ENCODE data around the gene NRGN.

The NRGN gene

GRCh38 chr11:124740277-124740882 is 638 bp downstream of the NRGN start:
- DNase-seq (ENCODE audit: low read depth), result no peak

GRCh38 chr11:124742555-124742954 is 2.8 kb downstream of the NRGN start:
- no peak for DNase-seq (ENCODE audit: low read depth)

- no peak for DNase-seq (ENCODE audit: low read depth)
Measured at GRCh38 chr11:124743050-124743449, 3.3 kb downstream of the NRGN start.

GRCh38 chr11:124745270-124745834 is 5.6 kb downstream of the NRGN start:
- no peak for DNase-seq (ENCODE audit: low read depth)

GRCh38 chr11:124745835-124746620 is 6.3 kb downstream of the NRGN start:
- no peak for DNase-seq (ENCODE audit: low read depth)

- peak; percentile 61 for DNase-seq (ENCODE audit: low read depth)
Measured at GRCh38 chr11:124746621-124747243, 7.0 kb downstream of the NRGN start.

- no peak for DNase-seq (ENCODE audit: low read depth)
Measured at GRCh38 chr11:124747406-124748099, 7.8 kb downstream of the NRGN start.

GRCh38 chr11:124748100-124748418 is 8.3 kb downstream of the NRGN start:
- no peak for DNase-seq (ENCODE audit: low read depth)

GRCh38 chr11:124748481-124749343 is 9.0 kb downstream of the NRGN start:
- no peak for DNase-seq (ENCODE audit: low read depth)

- DNase-seq (ENCODE audit: low read depth), result no peak
Measured at GRCh38 chr11:124749912-124750311, 10.2 kb downstream of the NRGN start.

GRCh38 chr11:124751391-124751740 is 11.6 kb downstream of the NRGN start:
- no peak for DNase-seq (ENCODE audit: low read depth)

GRCh38 chr11:124751741-124752470 is 12.2 kb downstream of the NRGN start, which contains the start of gene VSIG2:
VSIG2 (minus strand) TSS chr11:124752255; CDS start chr11:124752137, 118 bp downstream.
- no peak for DNase-seq (ENCODE audit: low read depth)

- DNase-seq (ENCODE audit: low read depth), result no peak
Measured at GRCh38 chr11:124752471-124753102, 12.8 kb downstream of the NRGN start.

GRCh38 chr11:124753205-124753604 is 13.5 kb downstream of the NRGN start:
- no peak for DNase-seq (ENCODE audit: low read depth)

GRCh38 chr11:124753624-124754023 is 13.9 kb downstream of the NRGN start:
- no peak for DNase-seq (ENCODE audit: low read depth)

GRCh38 chr11:124754309-124754708 is 14.6 kb downstream of the NRGN start:
- DNase-seq (ENCODE audit: low read depth), result no peak

GRCh38 chr11:124754710-124755109 is 15.0 kb downstream of the NRGN start:
- no peak for DNase-seq (ENCODE audit: low read depth)

- no peak for DNase-seq (ENCODE audit: low read depth)
Measured at GRCh38 chr11:124756033-124756752, 16.5 kb downstream of the NRGN start.

- no peak for DNase-seq (ENCODE audit: low read depth)
Measured at GRCh38 chr11:124756753-124757227, 17.0 kb downstream of the NRGN start.

Data from stimulated activated CD8-positive, alpha-beta memory T cell treated with anti-CD3 and anti-CD28 coated beads, Interleukin-15, amount 100 ng/mL, for 1 hour (primary cell).